ENCODE results near the gene ADGRG3. TPM values are rescaled to one million over a fixed set of nuclear protein-coding genes. Genes with fewer than 3 reads are reported as not detected.

ADGRG3 gene
- total and polyA plus RNA-seq, 10 of the 15 experiments (the other 5 are each of a cell fraction or from before 2014, with no cell fraction given): 0.10 to 0.11 (median 0.10) TPM; not detected in 7

DNA sequence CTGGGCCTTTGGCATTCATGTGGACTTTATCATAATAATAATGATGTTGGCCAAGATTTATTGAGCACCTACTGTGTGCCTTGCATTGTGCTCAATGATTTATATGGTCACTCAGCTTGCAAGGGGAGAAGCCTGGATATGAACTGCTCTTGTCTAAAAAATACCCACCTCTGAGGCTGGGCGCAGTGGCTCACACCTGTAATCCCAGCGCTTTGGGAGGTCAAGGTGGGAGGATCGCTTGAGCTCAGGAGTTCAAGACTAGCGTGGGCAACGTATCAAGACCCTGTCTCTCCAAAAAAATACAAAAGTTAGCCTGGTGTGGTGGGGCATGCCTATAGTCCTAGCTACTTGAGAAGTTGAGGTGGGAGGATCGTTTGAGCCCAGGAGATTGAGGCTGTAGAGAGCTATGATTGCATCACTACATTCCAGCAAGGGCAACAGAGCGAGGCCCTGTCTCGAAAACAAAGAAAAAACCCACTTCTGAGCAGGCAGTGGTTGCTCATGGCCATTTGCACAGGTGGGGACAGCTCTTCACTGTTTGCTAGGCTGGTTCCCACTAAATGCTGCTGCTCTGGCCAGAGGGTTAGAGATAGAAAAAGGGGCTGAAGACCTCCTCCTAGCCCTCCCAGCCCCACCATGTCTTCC is 43.9 kb upstream of the ADGRG3 start:
- ChIA-PET CTCF (interaction anchor here (0.9 to 1.3 kb wide), 5 partner anchors 9 to 33 kb away, joined by 3 read pairs; no protein-coding TSS in a partner anchor), POLR2A (no interaction called here), SMC1A (ENCODE audit: uncharacterized antibody, unreplicated experiment) (interaction anchor here (1.0 to 2.8 kb wide), 3 partner anchors 10 to 24 kb away, joined by 3 to 11 read pairs (median 3); no protein-coding TSS in a partner anchor), RAD21 (ENCODE audit: unreplicated experiment) (interaction anchor here (1.8 kb wide), 1 partner anchor 14 kb away, joined by 7 read pairs; no protein-coding TSS in a partner anchor)
- H3K4me1 ChIP-seq (ENCODE audit: control insufficient read depth, insufficient read depth, low read length): no peaks in the 10 kb centered on the region
- intact Hi-C loops (cut with micrococcal nuclease; ENCODE audit: unreplicated experiment): no loop called here
- peaks cover 0 to 3% of the 10 kb centered on the region in 2 experiments; a peak in 1 of 4 replicates for H3K27me3 ChIP-seq (replicated peaks in 1 of 2; ENCODE audit: control insufficient read depth in 2 of 2, insufficient read depth in 2 of 2, low read length in 1 of 2)
- in situ Hi-C loops (cut with MboI): no loop called here
- H3K4me3 ChIP-seq: no peak overlapping the region
- WGBS (ENCODE audit: insufficient coverage, insufficient replicate concordance, low lambda C conversion rate, missing lambda C conversion rate): 45% methylated on average over 8 of the region's 8 CpGs
- H3K9ac ChIP-seq (ENCODE audit: control insufficient read depth, insufficient read depth, low read length): no peak overlapping the region
- H3K36me3 ChIP-seq (ENCODE audit: control insufficient read depth in 2 of 2, insufficient read depth in 2 of 2, low read length in 1 of 2): no peaks in the 10 kb centered on the region
- FAIRE-seq: no peak
- no peaks in the 10 kb centered on the region for H3K9me3 ChIP-seq (replicated peaks; ENCODE audit: control insufficient read depth, insufficient read depth, low read length)
- TF ChIP-seq SMARCA5 (IDR thresholded peaks at IDR 0.05) (no peak), TARDBP (IDR thresholded peaks at IDR 0.05; ENCODE audit: borderline replicate concordance) (no peak), NBN (IDR thresholded peaks at IDR 0.05) (no peak), RCOR1 (conservative IDR thresholded peaks at IDR 0.05; ENCODE audit: low read depth, low read length) (no peak), ZBTB40 (IDR thresholded peaks at IDR 0.05; ENCODE audit: borderline replicate concordance) (no peak), IKZF1 (conservative IDR thresholded peaks at IDR 0.05) (no peak), BACH1 (IDR thresholded peaks at IDR 0.05; ENCODE audit: borderline replicate concordance) (no peak), ZBTB11 (CRISPR knock-in tag; IDR thresholded peaks at IDR 0.05) (no peak), MEF2B (IDR thresholded peaks at IDR 0.05; ENCODE audit: partially characterized antibody, poor library complexity, severe bottlenecking) (no peak), CBX5 (IDR thresholded peaks at IDR 0.05; ENCODE audit: low read depth) (no peak), IKZF2 (IDR thresholded peaks at IDR 0.05) (no peak), RUNX3 (IDR thresholded peaks at IDR 0.05; ENCODE audit: low read length) (no peak), YY1 (IDR thresholded peaks at IDR 0.05; ENCODE audit: low read depth, low read length) (no peak)
- no peaks in the 10 kb centered on the region for H3K79me2 ChIP-seq (ENCODE audit: control insufficient read depth, insufficient read depth, low read length)
- H2AFZ ChIP-seq (ENCODE audit: control insufficient read depth, low read depth, low read length): no peak overlapping the region
- no peak for DNase-seq (ENCODE audit: low read depth, low spot score)
- no peaks in the 10 kb centered on the region for H4K20me1 ChIP-seq (ENCODE audit: control insufficient read depth, insufficient read depth)
- H3K27ac ChIP-seq (ENCODE audit: control insufficient read depth, insufficient read depth): no peak overlapping the region
- ATAC-seq: no peak
- no peak overlapping the region for H3K4me2 ChIP-seq (ENCODE audit: control insufficient read depth, insufficient read depth)
- BruUV-seq (replicated peaks): no TSS peak
